Esophagus muscularis mucosa (tissue), 4 donors: ENCODE data around the gene BFSP2. TPM values are rescaled to one million over a fixed set of nuclear protein-coding genes. Genes with fewer than 3 reads are reported as not detected.

Experiments used
- DNase-seq: peaks from one replicate; pipeline ENCODE4 v3.0.0-alpha.2; 2017; ENCODE audit errors: extremely low spot score
- H3K27ac ChIP-seq, 4 donors: fragments of 200-600 bp; sonication (generic); replicated peaks in 1 of 4; 1 replicate in 3 of 4; 2 replicates in 1 of 4; pipeline ENCODE4 v1.5.1; 2016 to 2019; ENCODE audit warnings: mild to moderate bottlenecking in 1 of 4
- H3K27me3 ChIP-seq, 4 donors: fragments of 200-600 bp; sonication (generic); one replicate each; pipeline versions ENCODE4 v1.5.1 to v1.6.0; 2016 to 2019
- H3K36me3 ChIP-seq, 4 donors: fragments of 200-600 bp; sonication (generic); one replicate each; pipeline ENCODE4 v1.5.1; 2016 to 2019
- H3K4me1 ChIP-seq, 4 donors: fragments of 200-600 bp; sonication (generic); one replicate each; pipeline ENCODE4 v1.5.1; 2016 to 2019
- H3K4me3 ChIP-seq, 4 donors: fragments of 200-600 bp; sonication (generic); 1 replicate in 2 of 4; 2 replicates in 2 of 4; pipeline ENCODE4 v1.5.1; 2016 to 2019; ENCODE audit warnings: mild to moderate bottlenecking in 4 of 4, moderate library complexity in 1 of 4
- H3K9me3 ChIP-seq, 4 donors: fragments of 200-600 bp; sonication (generic); 1 replicate in 3 of 4; 2 replicates in 1 of 4; pipeline ENCODE4 v1.5.1; 2016 to 2019
- CTCF ChIP-seq, 3 experiments: fragments of 200-600 bp in 2 of 3; fragments of 450-650 bp in 1 of 3; sonication (generic) in 2 of 3; IDR thresholded peaks; one replicate each; pipeline ENCODE4 v1.5.1; 2017 to 2019; ENCODE audit warnings: antibody characterized with exemption in 3 of 3, mild to moderate bottlenecking in 2 of 3, moderate library complexity in 1 of 3
- EP300 ChIP-seq: sonication (generic); formaldehyde crosslinking; IDR thresholded peaks from one replicate; pipeline ENCODE4 v1.6.1; 2017; ENCODE audit warnings: antibody characterized with exemption
- POLR2A ChIP-seq: fragments of 450-650 bp; IDR thresholded peaks from one replicate; pipeline ENCODE4 v1.6.1; 2017; ENCODE audit warnings: antibody characterized with exemption, moderate library complexity, mild to moderate bottlenecking, low read depth
- POLR2AphosphoS5 ChIP-seq, 2 donors: sonication (generic); formaldehyde crosslinking; IDR thresholded peaks; one replicate each; pipeline ENCODE4 v1.6.1; 2017; ENCODE audit warnings: antibody characterized with exemption in 2 of 2
- WGBS: methylation state at CpG from one replicate; pipeline ENCODE4 v1.1.5; 2018; 5-methylcytosine and 5-hydroxymethylcytosine counted together
- intact Hi-C: fragments of 100-400 bp; cut with DNase I; formaldehyde crosslinking; loops from one replicate; pipeline ENCODE4 v1.15.1; 2023
- total RNA-seq, 4 donors: library from RNA; depleted of rRNA; stranded (reverse); fragments of >200 nt; gene quantifications; one replicate each; pipeline versions ENCODE4 v1.1.0 to v1.2.1, GENCODE V29; 2016

The BFSP2 gene
- total RNA-seq, 4 donors from 2014 or later: not detected

- intact Hi-C loops: no loop called here
- Histone ChIP-seq H3K36me3 (no peaks in the 10 kb centered on the region), H3K27me3 (peaks cover 0 to 6% (median 0%) of the 10 kb centered on the region in 4 donors), H3K4me3 (no peak overlapping the region), H3K27ac (no peak overlapping the region), H3K4me1 (peaks cover 0 to 4% (median 4%) of the 10 kb centered on the region in 4 donors), H3K9me3 (no peaks in the 10 kb centered on the region)
- TF ChIP-seq EP300 (no peak), POLR2A (no peak), POLR2AphosphoS5 (IDR thresholded peaks at IDR 0.05) (no peak), CTCF (IDR thresholded peaks at IDR 0.05) (no peak)
- no peak for DNase-seq
- 77% methylated on average over 12 of the region's 12 CpGs for WGBS
These were observed 28.7 kb downstream of the BFSP2 start for GRCh38 chr3:133428552-133428951.

- no peak overlapping the region for H3K4me3 ChIP-seq
- no peak overlapping the region for H3K27ac ChIP-seq
- H3K36me3 ChIP-seq: no peaks in the 10 kb centered on the region
- no peaks in the 10 kb centered on the region for H3K9me3 ChIP-seq
- peaks cover 0 to 6% (median 0%) of the 10 kb centered on the region in 4 donors for H3K27me3 ChIP-seq
- TF ChIP-seq POLR2A (no peak), EP300 (no peak), CTCF (IDR thresholded peaks at IDR 0.05) (no peak), POLR2AphosphoS5 (IDR thresholded peaks at IDR 0.05) (no peak)
- intact Hi-C loops: no loop called here
- DNase-seq: no peak
- H3K4me1 ChIP-seq: no peaks in the 10 kb centered on the region
These were observed 29.2 kb downstream of the BFSP2 start for GRCh38 chr3:133429063-133429462.

GRCh38 chr3:133439563-133439962 lies 39.7 kb downstream of the BFSP2 start:
- intact Hi-C loops: loop anchor here (10.0 kb wide), 1 partner anchor 135 kb away; the partner anchor contains the start of gene CDV3
- Histone ChIP-seq H3K4me3 (no peak overlapping the region), H3K27ac (no peak overlapping the region), H3K9me3 (no peaks in the 10 kb centered on the region), H3K4me1 (peaks cover 0 to 13% (median 10%) of the 10 kb centered on the region in 4 donors), H3K36me3 (no peaks in the 10 kb centered on the region), H3K27me3 (no peaks in the 10 kb centered on the region)
- no peak for DNase-seq
- WGBS: 91% methylated on average over 2 of the region's 2 CpGs
- TF ChIP-seq POLR2A (no peak), POLR2AphosphoS5 (IDR thresholded peaks at IDR 0.05) (no peak), EP300 (no peak), CTCF (IDR thresholded peaks at IDR 0.05) (no peak)

GRCh38 chr3:133440652-133441051 lies 40.8 kb downstream of the BFSP2 start:
- no peaks in the 10 kb centered on the region for H3K36me3 ChIP-seq
- H3K4me1 ChIP-seq: peaks cover 0 to 13% (median 10%) of the 10 kb centered on the region in 4 donors
- H3K9me3 ChIP-seq: no peaks in the 10 kb centered on the region
- WGBS: 79% methylated on average over 2 of the region's 2 CpGs
- no peaks in the 10 kb centered on the region for H3K27me3 ChIP-seq
- intact Hi-C loops: no loop called here
- no peak for DNase-seq
- TF ChIP-seq EP300: no peak
- TF ChIP-seq CTCF (IDR thresholded peaks at IDR 0.05): no peak
- no peak overlapping the region for H3K4me3 ChIP-seq
- no peak overlapping the region for H3K27ac ChIP-seq

- WGBS: 69% methylated on average over 3 of the region's 3 CpGs
- H3K27ac ChIP-seq: no peak overlapping the region
- no peaks in the 10 kb centered on the region for H3K9me3 ChIP-seq
- peaks cover 0 to 13% (median 10%) of the 10 kb centered on the region in 4 donors for H3K4me1 ChIP-seq
- no peak for DNase-seq
- no peaks in the 10 kb centered on the region for H3K36me3 ChIP-seq
- H3K4me3 ChIP-seq: no peak overlapping the region
- intact Hi-C loops: no loop called here
- no peak for TF ChIP-seq POLR2AphosphoS5 (IDR thresholded peaks at IDR 0.05)
- no peak for TF ChIP-seq POLR2A
- no peak for TF ChIP-seq EP300
- TF ChIP-seq CTCF (IDR thresholded peaks at IDR 0.05): no peak
- no peaks in the 10 kb centered on the region for H3K27me3 ChIP-seq
These were observed 42.0 kb downstream of the BFSP2 start for GRCh38 chr3:133441867-133442270.
